Ishikawa (cell line): ENCODE measurements around the gene TEX14.

Experiments
- CEBPB ChIP-seq: IDR thresholded peaks from 2 replicates; pipeline ENCODE4 v1.6.1; 2012
- CREB1 ChIP-seq: IDR thresholded peaks from 2 replicates; pipeline ENCODE4 v1.6.1; 2012; ENCODE audit warnings: low read depth
- EGR1 ChIP-seq: IDR thresholded peaks from 2 replicates; pipeline ENCODE4 v1.6.1; 2012
- EP300 ChIP-seq: IDR thresholded peaks from 2 replicates; pipeline ENCODE4 v1.6.1; 2012; ENCODE audit warnings: borderline replicate concordance
- FOXM1 ChIP-seq: IDR thresholded peaks from 2 replicates; pipeline ENCODE4 v1.6.1; 2012; ENCODE audit warnings: low read depth, borderline replicate concordance
- MAX ChIP-seq: IDR thresholded peaks from 2 replicates; pipeline ENCODE4 v1.6.1; 2012
- NFIC ChIP-seq: IDR thresholded peaks from 2 replicates; pipeline ENCODE4 v1.6.1; 2012
- RAD21 ChIP-seq: IDR thresholded peaks from 2 replicates; pipeline ENCODE4 v1.6.1; 2012; ENCODE audit warnings: low read depth
- REST ChIP-seq: IDR thresholded peaks from 2 replicates; pipeline ENCODE4 v1.6.1; 2012; ENCODE audit warnings: low read depth, mild to moderate bottlenecking
- TAF1 ChIP-seq: IDR thresholded peaks from 2 replicates; pipeline ENCODE4 v1.6.1; 2012; ENCODE audit warnings: low read depth, mild to moderate bottlenecking
- TCF12 ChIP-seq: IDR thresholded peaks from 2 replicates; pipeline ENCODE4 v1.6.1; 2012; ENCODE audit warnings: low read depth
- TEAD4 ChIP-seq: IDR thresholded peaks from 2 replicates; pipeline ENCODE4 v1.6.1; 2012
- YY1 ChIP-seq: IDR thresholded peaks from 2 replicates; pipeline ENCODE4 v1.6.1; 2012; ENCODE audit warnings: low read depth
- TF ChIP-seq, protein P1 (sequence below): IDR thresholded peaks from 2 replicates; pipeline ENCODE4 v1.6.1; 2012

Gene TEX14

DNA sequence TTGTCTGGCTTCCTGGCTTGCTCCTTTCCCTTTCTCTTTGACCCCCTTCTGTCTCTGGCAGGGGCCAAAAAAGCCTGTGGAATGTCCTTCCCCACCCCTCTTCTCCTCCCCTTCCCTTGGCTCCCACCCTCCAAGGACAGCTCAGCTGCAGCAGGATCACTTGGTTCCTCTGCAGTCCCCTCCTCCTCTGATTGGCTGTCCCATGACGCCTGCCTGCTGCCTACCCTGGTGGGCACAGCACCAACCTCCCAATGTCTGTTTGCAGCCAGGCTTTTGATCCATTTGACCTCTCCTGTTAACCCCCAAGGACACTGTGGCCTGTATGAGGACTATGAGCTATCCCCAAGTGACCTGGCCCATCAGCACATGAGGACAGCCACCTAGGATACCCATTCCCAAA lies 162.6 kb downstream of the TEX14 start:
- TF ChIP-seq, protein P1, sequence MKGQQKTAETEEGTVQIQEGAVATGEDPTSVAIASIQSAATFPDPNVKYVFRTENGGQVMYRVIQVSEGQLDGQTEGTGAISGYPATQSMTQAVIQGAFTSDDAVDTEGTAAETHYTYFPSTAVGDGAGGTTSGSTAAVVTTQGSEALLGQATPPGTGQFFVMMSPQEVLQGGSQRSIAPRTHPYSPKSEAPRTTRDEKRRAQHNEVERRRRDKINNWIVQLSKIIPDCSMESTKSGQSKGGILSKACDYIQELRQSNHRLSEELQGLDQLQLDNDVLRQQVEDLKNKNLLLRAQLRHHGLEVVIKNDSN, result no peak
- TF ChIP-seq EGR1 (no peak), REST (no peak), NFIC (no peak)

DNA sequence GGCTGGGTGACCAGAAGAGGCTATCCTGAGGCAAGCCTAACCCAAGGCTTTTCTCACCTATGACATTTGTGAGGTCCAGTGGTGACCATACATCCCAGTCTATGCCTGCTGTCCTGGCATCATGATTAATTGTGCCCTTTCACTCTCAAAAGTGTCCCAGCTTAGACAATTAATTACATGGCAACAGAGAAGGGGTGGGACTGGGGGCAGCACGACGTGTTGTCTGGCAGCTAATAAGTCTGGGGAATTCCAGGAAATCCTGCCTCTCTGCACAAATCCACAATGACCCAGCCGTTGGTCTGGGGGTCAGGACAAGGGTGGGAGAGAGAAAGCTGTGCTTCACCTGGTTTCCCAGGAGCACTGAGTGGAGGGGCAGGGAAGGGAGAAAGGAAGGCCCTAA lies 163.4 kb downstream of the TEX14 start:
- TF ChIP-seq, protein P1, result no peak
- TF ChIP-seq RAD21, result no peak

DNA sequence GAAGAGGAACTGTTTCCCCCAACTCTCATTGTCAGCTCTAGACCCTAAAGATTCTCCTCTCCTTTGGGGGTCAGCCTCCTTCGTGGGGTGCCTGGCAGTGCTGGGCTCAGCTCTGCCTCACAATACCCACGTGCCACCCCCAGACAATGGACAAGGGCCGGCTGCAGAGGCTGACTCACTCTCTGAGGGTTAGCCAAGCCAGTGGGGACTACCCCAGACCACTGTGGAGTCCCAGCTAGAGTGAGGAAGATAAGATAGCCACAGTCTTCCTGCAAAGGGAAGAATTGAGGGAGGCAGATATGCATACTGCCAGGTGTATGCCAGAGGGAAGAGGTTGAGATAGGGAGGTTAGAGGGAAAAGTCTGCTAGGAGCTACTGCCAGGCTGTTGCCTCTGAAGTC lies 163.9 kb downstream of the TEX14 start:
- TF ChIP-seq YY1 (no peak), MAX (no peak), EP300 (no peak)
- TF ChIP-seq, protein P1, result 0 out of 2 replicates have a peak, but pooled peaks have one; percentile 6

DNA sequence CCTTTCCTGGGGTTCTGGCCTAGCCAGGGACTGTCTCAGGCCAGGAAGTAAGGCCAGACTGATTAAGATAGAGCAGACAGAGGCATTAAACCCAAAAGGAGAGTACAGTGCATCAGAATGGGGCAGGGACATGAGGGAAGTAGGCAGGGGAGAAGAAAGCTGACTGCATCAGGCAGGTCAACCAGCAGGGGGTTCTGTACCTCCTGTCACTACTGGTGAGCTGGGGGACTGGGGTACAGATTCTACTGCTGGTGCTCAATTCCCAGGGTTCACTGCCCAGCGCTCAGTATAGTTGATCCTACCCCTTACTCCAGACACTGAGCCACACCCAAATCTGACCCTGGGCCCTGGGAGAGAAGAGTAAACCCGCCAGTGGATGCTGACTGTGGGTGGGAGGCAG lies 164.5 kb downstream of the TEX14 start:
- TF ChIP-seq TAF1 (no peak), FOXM1 (no peak)

- TF ChIP-seq FOXM1 (no peak), TAF1 (no peak), NFIC (no peak), EGR1 (no peak), TEAD4 (no peak), EP300 (no peak), TCF12 (no peak), CEBPB (no peak), CREB1 (no peak)
- TF ChIP-seq, protein P1, result no peak
Observed at GRCh38 chr17:58525239-58525638, 166.6 kb downstream of the TEX14 start.

DNA sequence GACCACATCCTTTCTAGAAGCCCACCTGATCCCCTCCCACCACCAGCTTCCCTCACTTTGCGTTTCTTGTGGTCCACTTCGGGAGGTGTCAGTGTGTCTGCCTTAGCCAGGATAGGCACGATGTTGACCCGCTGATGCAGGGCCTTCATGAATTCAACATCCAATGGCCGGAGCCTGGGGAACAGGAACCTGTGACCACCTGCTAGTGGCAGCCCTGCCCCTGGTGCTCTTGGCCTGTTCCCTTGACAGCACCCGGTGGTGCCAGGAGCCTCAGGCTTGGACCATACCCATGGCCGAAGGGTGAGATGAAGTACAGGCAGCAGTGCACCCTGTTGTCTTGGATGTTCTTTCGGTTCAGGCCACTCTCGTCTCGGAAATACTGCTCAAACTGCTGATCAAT lies 170.2 kb downstream of the TEX14 start:
- TF ChIP-seq MAX (no peak), YY1 (no peak), TAF1 (no peak), TCF12 (no peak), REST (no peak), EP300 (no peak), CEBPB (no peak), FOXM1 (no peak), RAD21 (no peak), TEAD4 (no peak)
- TF ChIP-seq, protein P1, result no peak
